ENCODE data around the gene MBOAT1. TPM values are rescaled to one million over a fixed set of nuclear protein-coding genes. Genes with fewer than 3 reads are reported as not detected.

Gene MBOAT1
- total RNA-seq, 1 experiment from 2014 or later = 9.9 TPM

- H3K27ac ChIP-seq (ENCODE audit: insufficient read length, low read depth, low read length) = no peak overlapping the region
- H3K14ac ChIP-seq (ENCODE audit: insufficient read depth, low read length) = no peak overlapping the region
- H3K27ac Mint-ChIP-seq = no peak overlapping the region
- H3T11ph ChIP-seq (ENCODE audit: low read length) = no peak overlapping the region
- H3K27me3 Mint-ChIP-seq (ENCODE audit: low read depth) = no peaks in the 10 kb centered on the region; the same call in 1 of the 2 replicates
- no peaks in the 10 kb centered on the region for H3K27me3 ChIP-seq (ENCODE audit: insufficient read depth, low read length)
- H3K4me1 Mint-ChIP-seq = peaks cover 0 to 2% of the 10 kb centered on the region in 2 experiments; a peak in 1 of 4 replicates
- H3K79me1 ChIP-seq (ENCODE audit: insufficient read depth, low read depth, low read length, poor library complexity, severe bottlenecking) = no peaks in the 10 kb centered on the region
- H3K4me2 ChIP-seq (ENCODE audit: insufficient read depth, insufficient read length, low read length) = no peak overlapping the region
- no peak overlapping the region for H2BK5ac ChIP-seq (ENCODE audit: insufficient read length, low read length)
- no peak overlapping the region for H4K91ac ChIP-seq (ENCODE audit: insufficient read length, low read depth, low read length)
- H3K23ac ChIP-seq (ENCODE audit: insufficient read length, low read depth, low read length) = no peak overlapping the region
- peaks cover 23% of the 10 kb centered on the region in 2 experiments for H3K9me3 Mint-ChIP-seq
- H2AFZ ChIP-seq (ENCODE audit: low read length) = no peak overlapping the region
- H3K4ac ChIP-seq (ENCODE audit: low read depth, low read length) = no peak overlapping the region
- H2BK20ac ChIP-seq (ENCODE audit: low read depth, low read length, poor library complexity, severe bottlenecking) = no peak overlapping the region
- no peak overlapping the region for H3K56ac ChIP-seq (ENCODE audit: insufficient read length, low read depth, low read length)
- H3K4me3 Mint-ChIP-seq = no peak overlapping the region
- no peaks in the 10 kb centered on the region for H3K4me1 ChIP-seq (ENCODE audit: insufficient read depth, low read length)
- no CpG with 5 or more reads among the region's 6 CpGs for WGBS (ENCODE audit: extremely low coverage, insufficient read length, low lambda C conversion rate)
- H3K9me3 ChIP-seq (ENCODE audit: control insufficient read depth, low read depth, low read length) = no peaks in the 10 kb centered on the region
- H2BK12ac ChIP-seq (ENCODE audit: insufficient read length, low read depth, low read length) = no peak overlapping the region
- H3K23me2 ChIP-seq (ENCODE audit: insufficient read length, low read depth, low read length, poor library complexity, severe bottlenecking) = no peaks in the 10 kb centered on the region
- no peak overlapping the region for H4K5ac ChIP-seq (ENCODE audit: insufficient read length, low read depth, low read length)
- no peak overlapping the region for H3K9ac ChIP-seq (ENCODE audit: extremely low read depth, insufficient read length, low read length)
- H2BK120ac ChIP-seq (ENCODE audit: low read depth, low read length, poor library complexity, severe bottlenecking) = no peak overlapping the region
- H4K8ac ChIP-seq (replicated peaks; ENCODE audit: insufficient read length, low read depth, low read length) = no peak overlapping the region
- no peak overlapping the region for H2AK5ac ChIP-seq (ENCODE audit: insufficient read length, low read length)
- H3K18ac ChIP-seq (ENCODE audit: insufficient read length, low read depth, low read length) = no peak overlapping the region
- peaks cover 2 to 24% (median 2%) of the 10 kb centered on the region in 3 experiments; a peak in 3 of 7 replicates for H3K36me3 Mint-ChIP-seq (ENCODE audit: insufficient read depth in 1 of 3, low read depth in 3 of 3)
- no peak for DNase-seq
- no peak for TF ChIP-seq CTCF (conservative IDR thresholded peaks at IDR 0.05)
- H3K79me2 ChIP-seq (ENCODE audit: insufficient read depth, low read length) = no peaks in the 10 kb centered on the region
- H4K20me1 ChIP-seq (ENCODE audit: control insufficient read depth, insufficient read depth, insufficient read length) = no peaks in the 10 kb centered on the region
- no peak overlapping the region for H2BK15ac ChIP-seq (ENCODE audit: low read depth, low read length)
Observed at GRCh38 chr6:20071998-20072397, 140.3 kb downstream of the MBOAT1 start.
